IPS DF 19.7 (cell line): ENCODE results near the gene NKAIN2.

Source experiments
- DNase-seq: peaks from one replicate; pipeline ENCODE4 v3.0.0-alpha.2; 2013; ENCODE audit warnings: low read depth, low spot score

The NKAIN2 gene

DNA sequence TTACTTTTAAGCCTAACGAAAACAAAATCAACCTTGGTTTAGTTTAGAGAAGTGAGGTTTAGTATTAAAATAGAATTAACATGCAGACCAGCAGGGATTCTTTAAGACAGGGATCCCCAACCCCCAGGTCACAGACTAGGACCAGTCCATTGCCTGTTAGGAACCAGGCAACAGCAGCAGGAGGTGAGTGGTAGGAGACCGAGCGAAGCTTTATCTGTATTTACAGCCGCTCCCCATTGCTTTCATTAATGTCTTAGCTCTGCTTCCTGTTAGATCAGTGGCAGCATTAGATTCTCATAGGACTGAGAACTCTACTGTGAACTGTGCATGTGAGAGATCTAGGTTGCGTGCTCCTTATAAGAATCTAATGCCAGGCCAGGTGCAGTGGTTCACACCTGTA lies 225.9 kb downstream of the NKAIN2 start:
- DNase-seq = no peak

DNA sequence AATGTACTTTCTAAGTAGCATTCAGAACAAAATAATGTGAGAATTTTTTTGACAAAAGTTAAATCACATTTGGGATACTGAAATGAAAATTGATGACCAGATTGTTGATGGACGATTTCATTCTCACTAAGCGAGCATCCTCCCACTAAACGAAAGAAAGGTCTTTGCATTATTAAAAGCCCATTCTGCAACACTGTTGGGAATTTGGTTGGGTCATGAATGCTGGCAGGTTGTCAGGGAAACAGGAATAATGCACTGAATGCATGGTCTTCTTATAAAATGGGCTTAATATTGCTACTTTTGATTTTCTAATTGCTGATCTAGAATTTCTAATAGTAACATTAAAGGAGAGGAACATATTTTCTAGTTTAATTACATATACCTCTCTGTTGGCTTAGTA lies 229.8 kb downstream of the NKAIN2 start:
- DNase-seq = no peak

DNA sequence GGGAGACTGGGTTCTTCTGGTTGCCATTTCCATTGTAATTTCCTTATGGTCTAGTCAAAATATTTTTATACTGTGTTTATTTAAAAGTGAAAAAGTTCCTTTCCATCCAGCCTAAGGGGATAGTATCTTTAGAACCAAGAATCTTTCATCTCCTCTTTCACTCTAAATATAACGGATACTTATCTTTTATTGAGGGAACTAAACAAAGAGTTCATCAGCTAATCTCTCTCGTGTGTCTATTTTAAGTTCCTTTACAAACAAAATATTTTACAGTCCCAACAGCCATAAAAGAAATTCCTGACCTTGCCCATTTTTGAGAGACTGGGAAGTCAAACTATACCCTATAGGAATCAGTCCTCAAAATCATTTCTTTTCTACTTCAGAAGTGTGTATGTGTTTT lies 232.7 kb downstream of the NKAIN2 start:
- DNase-seq = no peak

DNA sequence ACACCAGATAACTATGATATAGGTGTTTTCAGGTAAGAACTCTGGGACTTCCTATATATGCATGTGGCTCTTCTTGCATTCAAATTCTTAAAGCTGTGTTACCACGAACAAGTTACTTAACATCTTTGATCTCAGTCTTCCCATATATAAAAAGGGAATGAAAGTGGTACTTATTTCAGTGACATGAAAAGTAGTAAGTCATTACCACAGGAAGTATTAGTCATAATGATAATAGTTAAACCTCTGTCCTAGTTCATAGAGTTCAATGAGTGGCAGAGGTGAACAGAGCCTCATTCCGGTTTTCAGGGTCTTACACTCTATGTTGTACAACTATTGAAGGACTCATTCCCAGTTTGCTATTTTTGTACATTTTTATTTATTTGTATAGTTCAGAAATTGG lies 237.0 kb downstream of the NKAIN2 start:
- DNase-seq = no peak

DNA sequence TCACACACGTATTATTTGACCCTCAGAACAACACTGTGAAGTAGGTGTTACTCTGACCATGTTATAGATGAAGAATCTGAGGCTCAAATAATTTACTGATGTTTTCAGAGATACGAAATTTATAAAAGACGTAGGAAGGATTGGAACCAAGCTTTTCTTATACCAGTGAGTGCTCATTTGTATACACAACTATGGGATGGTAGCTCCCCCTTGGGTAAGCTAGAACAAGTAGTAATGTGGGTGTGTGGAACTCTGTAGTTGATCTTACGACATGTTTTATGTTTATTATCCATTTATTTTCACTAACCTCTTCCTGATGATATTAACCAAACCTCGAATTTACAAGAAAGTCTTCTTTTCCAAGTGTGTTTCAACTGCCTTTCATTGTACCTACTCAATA lies 248.5 kb downstream of the NKAIN2 start:
- no peak for DNase-seq

DNA sequence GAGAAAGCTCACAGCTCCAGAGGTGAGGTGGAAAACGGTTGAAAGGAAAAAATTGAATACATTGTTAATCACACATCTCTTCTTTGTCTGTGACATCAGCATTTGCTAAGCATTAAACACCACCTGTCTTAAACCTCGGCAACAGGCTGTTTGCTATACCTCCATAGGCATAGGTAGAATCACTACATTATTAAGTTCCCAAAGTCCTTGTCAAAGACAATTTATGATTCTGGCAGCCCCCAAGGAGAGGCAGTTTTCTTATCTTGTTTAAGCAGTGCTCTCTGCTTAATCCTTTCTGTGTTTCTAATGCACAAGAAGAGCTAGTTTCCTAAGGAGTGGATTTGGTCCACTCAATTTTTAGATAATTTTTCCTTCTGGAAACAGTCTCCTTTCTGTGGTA lies 249.7 kb downstream of the NKAIN2 start:
- DNase-seq = no peak

DNA sequence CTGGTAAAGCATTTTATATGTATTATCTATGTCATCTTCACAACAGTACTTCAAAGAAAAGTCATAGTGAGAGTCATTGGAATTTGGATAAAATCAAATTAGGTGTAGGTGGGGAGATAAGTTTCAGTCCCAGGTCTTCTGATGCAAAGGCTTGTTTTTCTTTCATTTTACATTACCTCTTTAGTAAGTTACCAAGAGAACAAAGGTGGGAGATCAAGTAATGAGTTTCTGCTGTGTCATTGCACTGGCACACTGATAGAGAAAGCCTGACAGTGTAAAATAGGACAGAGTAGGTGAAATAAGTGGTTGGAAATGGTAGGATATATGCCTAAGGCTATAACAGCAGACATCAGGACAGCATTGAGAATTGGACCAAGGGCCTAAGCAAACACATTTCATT lies 250.4 kb downstream of the NKAIN2 start:
- no peak for DNase-seq

DNA sequence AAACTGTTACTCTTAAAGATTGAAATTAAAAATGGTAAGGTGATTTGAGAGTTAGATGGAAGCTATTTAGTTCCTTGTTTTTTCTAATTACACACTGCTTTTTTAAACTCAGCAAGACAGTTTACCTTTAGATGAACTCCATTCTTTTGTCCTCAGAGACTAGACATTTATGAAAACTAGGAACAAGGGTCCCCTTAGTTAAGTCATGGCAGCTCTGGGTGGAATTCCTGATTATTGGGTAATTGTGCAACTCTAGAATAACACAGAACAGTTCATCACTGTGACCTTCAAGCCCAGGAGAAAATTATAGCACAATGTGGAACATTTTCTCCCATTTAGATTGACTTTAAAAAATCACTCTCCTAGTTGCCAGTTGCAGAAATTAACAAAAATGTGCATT lies 251.7 kb downstream of the NKAIN2 start:
- DNase-seq = no peak

DNA sequence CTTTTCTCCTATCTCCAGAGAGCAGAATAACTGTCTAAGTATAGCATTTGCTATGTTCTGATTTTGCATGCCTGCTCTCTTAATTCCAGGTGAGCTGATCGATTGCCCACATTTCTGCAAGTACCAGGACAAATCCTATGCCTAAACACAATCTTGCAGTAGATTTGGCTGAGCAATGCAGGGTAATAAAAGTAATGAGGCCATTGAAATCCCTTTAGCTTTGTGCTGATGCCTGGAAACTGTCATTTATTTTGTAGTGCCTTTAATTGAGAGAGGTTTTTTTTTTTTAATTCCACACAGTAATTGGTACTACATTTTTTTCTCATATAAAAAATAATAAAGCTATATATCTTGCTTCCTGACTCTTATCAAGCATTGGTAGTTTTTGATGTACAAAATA lies 252.3 kb downstream of the NKAIN2 start:
- no peak for DNase-seq

DNA sequence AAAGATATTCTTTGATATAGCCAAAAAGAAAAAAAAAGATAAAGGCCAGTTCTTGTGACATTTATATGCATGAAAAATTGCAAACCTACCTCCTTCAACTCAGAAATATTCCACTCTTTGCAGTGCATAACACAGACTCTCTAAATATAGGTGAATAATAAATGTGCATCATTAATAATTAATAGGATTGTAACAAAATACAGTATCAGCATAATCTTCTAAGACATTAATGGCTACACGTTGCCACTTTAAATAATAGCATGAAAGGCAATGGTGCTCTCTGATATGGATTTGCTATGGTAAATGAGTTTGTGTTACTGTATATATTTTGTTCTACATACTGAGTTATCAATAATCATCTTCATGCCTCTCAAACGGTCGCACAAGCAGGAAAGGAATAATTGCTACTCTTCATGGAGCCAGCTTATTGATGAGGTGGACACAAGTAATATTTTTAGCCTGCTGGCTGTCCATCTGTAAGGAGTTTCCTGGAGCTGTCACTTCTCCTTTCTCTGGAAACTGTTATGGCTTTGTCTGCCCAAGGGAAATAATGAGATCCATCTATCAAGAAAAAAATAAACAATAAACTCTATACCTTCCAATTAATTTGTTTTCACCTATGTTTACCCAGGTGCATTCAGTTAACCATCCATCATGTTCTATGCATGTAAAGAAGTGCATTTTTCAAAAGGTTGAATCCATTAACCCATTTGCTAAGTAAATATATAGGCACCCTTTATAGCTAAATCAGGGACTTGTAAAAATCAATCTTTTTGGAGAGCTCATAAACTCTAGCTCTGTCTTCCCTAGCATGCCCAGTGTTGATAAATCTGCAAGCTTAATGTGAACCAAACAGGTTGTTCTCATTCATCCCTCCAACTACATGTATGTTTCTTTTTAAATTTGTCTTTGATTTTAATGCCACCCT lies 253.0 kb downstream of the NKAIN2 start:
- DNase-seq = no peak

DNA sequence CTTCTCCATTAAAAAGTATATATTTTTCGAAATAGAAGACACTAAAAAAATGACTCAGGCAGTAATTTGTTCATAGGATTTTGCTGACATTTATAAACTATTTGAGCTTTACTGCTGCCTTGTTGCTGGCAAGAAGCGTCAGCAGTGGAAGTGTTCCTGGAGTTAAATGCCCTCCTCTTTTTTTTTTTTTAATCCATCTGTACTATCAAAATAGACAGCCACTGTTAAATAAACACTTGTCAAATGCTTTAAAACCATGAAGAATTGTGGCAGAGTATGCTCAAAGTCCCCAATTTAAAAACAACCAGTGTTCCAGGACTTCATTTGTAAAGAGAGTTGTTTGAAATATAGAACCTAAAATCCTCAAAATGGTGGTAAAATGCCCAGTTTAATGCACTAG lies 253.8 kb downstream of the NKAIN2 start:
- no peak for DNase-seq

DNA sequence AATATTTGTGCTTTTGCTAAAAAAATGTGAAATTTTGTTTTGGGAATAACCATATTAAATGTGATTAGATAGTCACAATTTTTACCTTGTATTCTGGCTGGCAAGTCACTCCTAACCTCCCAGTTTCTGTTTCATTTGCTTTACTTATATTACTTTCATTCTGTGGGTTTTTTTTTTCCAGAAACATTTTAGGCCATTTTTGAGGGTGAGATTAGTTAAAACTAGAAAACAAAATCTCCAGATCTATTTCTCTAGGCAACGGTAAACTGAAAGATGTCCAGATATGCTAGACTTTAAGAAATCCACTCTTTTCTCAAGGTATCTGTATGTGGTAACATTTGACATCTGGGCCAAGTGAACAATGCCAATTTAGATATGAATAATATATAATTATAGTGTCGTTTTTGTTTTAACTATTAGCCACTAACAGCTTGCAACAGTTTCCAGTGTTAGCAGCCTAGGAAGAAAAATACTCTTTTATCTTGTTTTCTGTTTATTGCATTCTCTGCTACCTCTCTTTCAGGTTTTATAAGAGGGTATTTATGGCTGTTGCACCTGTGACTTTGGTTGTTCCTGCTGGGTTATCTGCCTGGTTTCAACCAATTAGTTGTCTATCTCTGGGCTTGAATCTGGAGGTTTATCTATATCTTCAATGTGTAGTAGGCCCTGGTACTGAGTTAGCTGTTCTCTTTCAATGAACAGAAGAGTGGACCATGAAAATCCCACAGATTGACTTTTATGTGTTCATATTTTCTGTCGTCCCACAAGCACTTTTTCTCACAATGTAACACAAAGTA lies 260.9 kb downstream of the NKAIN2 start:
- DNase-seq = no peak

DNA sequence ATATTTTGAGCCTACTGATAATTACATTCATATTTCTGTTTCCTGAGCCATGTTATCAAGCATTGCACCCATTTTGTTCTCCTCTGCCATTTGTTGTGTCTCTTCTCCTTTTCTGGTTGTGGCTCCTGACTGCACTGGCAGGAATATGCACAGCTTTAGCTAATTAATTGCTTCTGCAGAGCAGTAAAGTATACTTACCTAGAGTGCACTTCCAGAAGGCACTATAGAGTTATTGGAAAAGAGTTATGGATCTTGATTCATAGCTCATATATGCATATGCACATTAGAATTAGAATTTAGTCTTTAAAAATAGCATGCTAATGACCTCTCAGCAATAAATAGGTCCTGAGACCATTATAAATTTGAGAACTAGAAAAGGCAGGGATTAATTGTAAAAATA lies 262.6 kb downstream of the NKAIN2 start:
- no peak for DNase-seq

DNA sequence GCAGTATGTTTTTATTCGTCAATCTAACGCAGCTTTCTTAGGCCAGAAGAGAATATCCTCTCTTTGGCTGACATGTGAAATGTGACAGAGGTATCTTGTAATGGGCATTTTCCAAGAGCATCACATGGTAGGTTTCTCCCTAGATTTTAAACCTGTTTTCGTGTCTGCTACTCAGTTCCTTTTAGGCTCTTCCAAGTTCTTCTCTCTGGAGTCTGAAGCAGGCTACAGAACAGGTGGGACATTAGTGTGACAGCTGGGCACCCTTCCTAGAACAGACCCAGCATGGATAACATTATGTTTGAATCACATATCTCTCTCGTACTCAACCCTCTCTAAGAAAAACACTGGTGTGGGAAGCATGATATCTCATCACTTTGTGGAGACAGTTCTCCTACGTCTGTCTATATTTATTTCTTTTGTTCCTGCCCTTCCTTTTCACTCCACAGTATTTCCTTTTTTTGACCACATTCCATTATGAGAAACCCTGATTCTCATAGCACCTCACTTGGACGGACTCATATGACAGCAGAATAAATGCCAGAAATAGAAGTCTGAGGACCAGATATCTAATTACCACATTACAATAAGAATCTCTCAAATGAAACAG lies 263.4 kb downstream of the NKAIN2 start:
- no peak for DNase-seq

DNA sequence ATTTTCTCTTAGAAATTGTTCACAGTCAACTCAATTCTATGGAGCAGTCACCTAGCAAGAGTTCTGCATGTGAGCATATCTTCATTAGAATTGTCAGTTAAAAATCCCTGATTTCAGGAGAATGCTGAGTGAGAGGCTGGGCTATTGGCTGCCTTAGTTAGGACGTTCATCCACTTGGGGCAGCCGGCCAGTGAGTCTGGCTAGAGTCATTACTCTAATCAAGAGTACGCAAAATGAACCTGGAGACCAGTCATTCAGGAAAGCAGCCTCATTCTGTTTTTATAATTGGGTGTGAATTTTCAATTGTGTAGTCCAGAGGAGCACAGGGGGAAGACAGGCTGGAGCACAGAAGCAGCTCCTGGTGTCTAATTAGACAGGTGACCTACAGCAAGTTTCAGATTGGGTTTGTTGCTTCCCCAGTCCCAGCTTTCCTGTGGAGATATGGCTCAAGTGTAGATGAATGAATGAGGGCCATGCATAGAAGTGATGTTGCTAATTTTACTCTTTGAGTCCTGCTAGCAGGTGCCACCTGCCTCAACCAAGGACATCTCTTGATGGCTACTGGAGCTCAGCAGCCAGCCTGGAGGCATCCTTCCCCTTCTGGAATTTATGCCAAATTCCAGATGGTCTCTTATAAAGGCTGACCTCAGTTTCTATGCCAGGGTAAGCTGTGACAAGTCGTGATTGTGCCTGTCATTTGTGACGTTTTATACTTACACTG lies 265.7 kb downstream of the NKAIN2 start:
- DNase-seq = no peak

DNA sequence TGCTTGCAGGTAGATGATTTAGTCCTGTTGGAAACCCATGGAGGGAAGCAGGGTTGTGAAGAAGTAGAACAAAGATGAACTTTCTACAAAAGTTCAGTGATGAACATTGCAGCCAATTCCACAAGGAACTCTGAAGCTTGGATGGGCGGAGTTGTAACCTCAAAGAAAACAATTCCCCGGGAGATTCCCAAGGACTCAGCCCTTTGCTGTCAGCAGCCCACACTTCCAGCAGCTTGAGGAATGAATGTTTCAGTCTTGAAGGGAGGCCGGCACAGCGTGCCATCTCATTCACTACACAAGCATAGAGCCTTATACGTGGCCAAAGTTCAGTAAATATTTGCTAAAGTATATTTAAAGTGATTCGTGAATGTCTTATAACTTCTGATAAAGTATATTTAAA lies 269.4 kb downstream of the NKAIN2 start:
- DNase-seq = no peak

DNA sequence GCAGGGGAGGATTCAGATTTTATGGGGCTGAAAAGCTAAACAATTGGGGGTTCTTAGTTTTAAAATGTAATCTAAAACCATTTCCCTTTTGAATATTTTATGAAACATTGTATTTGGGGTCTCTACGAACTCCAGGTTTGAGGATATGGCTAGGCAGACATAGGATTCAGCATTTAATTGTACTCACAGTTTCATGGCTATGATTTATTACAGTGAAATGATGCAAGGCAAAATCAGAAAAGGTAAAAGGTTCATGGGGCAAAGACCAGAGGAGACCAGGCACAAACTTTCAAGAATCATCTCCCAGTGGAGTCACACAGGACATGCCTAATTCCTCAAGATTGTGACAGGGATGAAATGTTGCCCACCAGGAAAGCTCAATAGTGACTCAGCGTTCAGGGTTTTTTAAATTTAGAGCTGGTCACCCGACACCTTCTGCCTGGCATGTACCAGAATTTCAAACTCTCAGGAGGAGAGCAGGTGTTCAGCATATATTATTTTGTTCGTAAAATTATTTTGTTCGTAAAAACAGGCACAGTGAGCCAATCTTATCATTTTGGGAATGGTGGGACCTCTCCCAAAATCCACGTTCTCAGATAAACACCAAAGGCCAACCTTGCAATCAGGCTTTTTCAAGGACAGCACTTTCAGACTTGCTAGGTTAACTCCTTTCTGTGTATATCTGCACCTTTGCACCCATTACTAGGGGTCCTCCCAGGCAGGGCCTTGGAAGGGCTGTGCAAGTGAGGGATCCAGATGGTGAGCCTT lies 270.3 kb downstream of the NKAIN2 start:
- DNase-seq = no peak

DNA sequence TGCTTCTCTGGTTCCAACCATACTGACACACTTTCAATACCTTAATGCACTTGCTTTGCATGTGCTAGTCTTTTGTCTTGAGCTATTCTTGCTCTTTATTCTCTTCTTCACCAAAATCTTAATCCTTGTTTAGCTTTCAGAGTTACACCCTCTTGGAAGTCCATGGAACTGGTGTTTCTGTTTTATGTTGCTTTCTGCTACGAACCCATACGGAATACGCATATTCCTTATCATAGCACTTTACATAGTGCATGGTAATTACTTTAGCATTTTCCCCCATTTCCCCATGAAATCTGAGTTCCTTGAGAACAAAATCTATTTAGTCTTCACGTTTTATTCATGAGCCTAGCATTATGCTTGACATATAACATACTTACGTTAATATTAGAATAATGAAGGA lies 270.9 kb downstream of the NKAIN2 start:
- no peak for DNase-seq

DNA sequence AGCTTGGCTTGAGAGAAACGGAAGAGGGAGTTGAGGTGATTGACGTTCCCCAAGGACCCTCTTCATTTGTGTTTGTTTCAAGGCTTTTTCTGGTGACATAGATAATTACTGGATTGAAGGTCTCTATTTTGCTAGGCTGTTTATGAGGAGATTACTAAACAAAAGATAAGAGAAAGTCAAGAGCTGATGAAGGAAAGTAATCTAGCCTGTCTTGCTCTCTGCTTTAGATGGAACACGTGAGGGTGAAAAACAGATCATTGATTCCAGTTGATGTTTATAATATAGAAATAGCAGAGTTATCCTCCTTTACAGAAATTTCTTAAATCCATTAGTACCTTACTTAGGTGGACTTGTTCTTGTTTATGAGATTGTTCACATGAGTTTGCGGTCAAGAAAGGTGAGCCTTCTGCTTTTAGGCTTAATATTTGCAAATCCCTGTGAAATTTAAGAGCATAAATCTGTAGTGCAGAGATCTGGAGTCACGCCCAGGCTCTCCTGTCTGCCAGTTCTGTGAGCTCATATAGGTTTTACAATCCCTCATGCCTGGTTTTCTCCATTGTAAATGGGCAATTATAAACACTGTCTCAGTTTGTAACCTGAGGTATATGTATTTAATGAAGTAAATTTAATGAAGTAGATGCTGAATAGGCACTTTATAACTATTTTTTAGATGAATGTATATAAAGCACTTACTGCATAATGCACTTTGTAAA lies 272.8 kb downstream of the NKAIN2 start:
- no peak for DNase-seq

DNA sequence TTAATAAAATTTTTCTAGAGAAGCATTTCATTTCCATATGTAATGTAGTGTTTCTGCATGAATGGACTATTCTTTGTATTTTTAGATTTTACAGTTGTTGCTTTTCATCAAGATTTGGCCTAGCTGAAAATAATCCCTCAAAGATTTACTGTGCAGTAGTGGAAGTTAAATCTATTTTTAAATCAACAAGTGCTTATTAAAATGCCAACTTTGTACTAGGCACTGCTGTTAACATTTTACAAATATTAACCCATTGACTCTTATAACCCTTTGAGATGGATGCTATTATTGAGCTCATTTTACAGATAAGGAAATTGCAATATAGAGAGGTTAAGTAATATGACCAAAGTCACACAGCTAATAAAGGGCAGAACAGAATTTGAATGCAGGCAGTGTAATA lies 274.5 kb downstream of the NKAIN2 start:
- no peak for DNase-seq
